Effector memory CD4-positive, alpha-beta T cell (primary cell): Measurements from ENCODE around the gene DUOXA2.

Experiments used
- DNase-seq, 3 donors: peaks; one replicate each; pipeline ENCODE4 v3.0.0-alpha.2; 2020
- H3K27ac ChIP-seq: 2 replicates; pipeline ENCODE4 v1.7.0; 2013; ENCODE audit warnings: mild to moderate bottlenecking, low read length, moderate library complexity; ENCODE audit not compliant: insufficient read depth, poor library complexity, severe bottlenecking
- H3K27me3 ChIP-seq: replicated peaks from 2 replicates; pipeline ENCODE4 v1.7.0; 2013; ENCODE audit warnings: mild to moderate bottlenecking, low read length; ENCODE audit not compliant: insufficient read depth, control insufficient read depth, poor library complexity, severe bottlenecking
- H3K36me3 ChIP-seq: 2 replicates; pipeline ENCODE4 v1.7.0; 2013; ENCODE audit warnings: mild to moderate bottlenecking, low read length, moderate library complexity; ENCODE audit not compliant: control insufficient read depth, insufficient read depth
- H3K4me1 ChIP-seq: 2 replicates; pipeline ENCODE4 v1.7.0; 2013; ENCODE audit warnings: low read length, mild to moderate bottlenecking; ENCODE audit not compliant: control insufficient read depth, insufficient read depth, poor library complexity, severe bottlenecking
- H3K4me3 ChIP-seq: 2 replicates; pipeline ENCODE4 v1.7.0; 2013; ENCODE audit warnings: low read length, low read depth, mild to moderate bottlenecking; ENCODE audit not compliant: insufficient read depth, poor library complexity, severe bottlenecking
- H3K9me3 ChIP-seq: 2 replicates; pipeline ENCODE4 v1.7.0; 2013; ENCODE audit warnings: mild to moderate bottlenecking, low read length, moderate library complexity; ENCODE audit not compliant: control insufficient read depth

Gene DUOXA2

GRCh38 chr15:45116482-45117307, 2.6 kb downstream of the DUOXA2 start:
- Histone ChIP-seq H3K36me3 (no peaks in the 10 kb centered on the region), H3K9me3 (no peaks in the 10 kb centered on the region), H3K4me3 (peak overlapping the region; percentile 13), H3K27ac (no peak overlapping the region), H3K4me1 (peaks cover 46% of the 10 kb centered on the region), H3K27me3 (peaks cover 58% of the 10 kb centered on the region)
- no peak for DNase-seq

- no peaks in the 10 kb centered on the region for H3K9me3 ChIP-seq
- peak overlapping the region; percentile 28 for H3K4me3 ChIP-seq
- no peaks in the 10 kb centered on the region for H3K36me3 ChIP-seq
- peaks cover 50% of the 10 kb centered on the region for H3K27me3 ChIP-seq
- no peak for DNase-seq
- peaks cover 39% of the 10 kb centered on the region for H3K4me1 ChIP-seq
- no peak overlapping the region for H3K27ac ChIP-seq
Observed at GRCh38 chr15:45117308-45118130, 3.4 kb downstream of the DUOXA2 start.

DNA sequence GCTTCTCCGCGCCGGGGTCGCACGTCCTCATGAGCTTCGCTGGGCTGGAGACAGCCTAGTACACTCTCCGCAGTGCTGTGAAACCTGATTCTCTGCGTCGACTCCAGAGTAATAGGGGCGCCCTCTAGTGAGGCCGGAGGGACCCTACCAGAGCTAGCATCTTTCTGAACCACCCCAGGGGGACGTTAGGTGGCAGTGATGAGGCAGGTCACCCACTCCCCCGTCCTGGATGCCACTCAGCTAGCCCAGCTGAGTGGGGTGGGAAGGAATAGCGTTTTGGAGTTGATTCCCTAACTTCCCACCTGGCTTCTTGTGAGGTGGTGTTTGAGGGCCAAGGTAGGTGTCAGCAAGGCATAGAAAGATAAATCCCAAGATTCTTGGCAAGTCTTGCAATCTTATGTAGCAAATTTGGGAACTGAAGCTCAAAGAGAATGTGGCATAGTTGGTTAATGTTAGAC, 4.0 kb downstream of the DUOXA2 start:
- Histone ChIP-seq H3K27ac (no peak overlapping the region), H3K9me3 (no peaks in the 10 kb centered on the region), H3K36me3 (no peaks in the 10 kb centered on the region), H3K4me1 (peaks cover 34% of the 10 kb centered on the region), H3K4me3 (peak overlapping the region; percentile 28), H3K27me3 (peaks cover 43% of the 10 kb centered on the region)
- DNase-seq: peak; percentile 46 to 66 (median 64)

- H3K4me1 ChIP-seq: peaks cover 30% of the 10 kb centered on the region
- peaks cover 36% of the 10 kb centered on the region for H3K27me3 ChIP-seq
- H3K27ac ChIP-seq: no peak overlapping the region
- H3K36me3 ChIP-seq: no peaks in the 10 kb centered on the region
- H3K9me3 ChIP-seq: no peaks in the 10 kb centered on the region
- DNase-seq: no peak
- no peak overlapping the region for H3K4me3 ChIP-seq
Observed at GRCh38 chr15:45118996-45119395, 4.9 kb downstream of the DUOXA2 start.

DNA sequence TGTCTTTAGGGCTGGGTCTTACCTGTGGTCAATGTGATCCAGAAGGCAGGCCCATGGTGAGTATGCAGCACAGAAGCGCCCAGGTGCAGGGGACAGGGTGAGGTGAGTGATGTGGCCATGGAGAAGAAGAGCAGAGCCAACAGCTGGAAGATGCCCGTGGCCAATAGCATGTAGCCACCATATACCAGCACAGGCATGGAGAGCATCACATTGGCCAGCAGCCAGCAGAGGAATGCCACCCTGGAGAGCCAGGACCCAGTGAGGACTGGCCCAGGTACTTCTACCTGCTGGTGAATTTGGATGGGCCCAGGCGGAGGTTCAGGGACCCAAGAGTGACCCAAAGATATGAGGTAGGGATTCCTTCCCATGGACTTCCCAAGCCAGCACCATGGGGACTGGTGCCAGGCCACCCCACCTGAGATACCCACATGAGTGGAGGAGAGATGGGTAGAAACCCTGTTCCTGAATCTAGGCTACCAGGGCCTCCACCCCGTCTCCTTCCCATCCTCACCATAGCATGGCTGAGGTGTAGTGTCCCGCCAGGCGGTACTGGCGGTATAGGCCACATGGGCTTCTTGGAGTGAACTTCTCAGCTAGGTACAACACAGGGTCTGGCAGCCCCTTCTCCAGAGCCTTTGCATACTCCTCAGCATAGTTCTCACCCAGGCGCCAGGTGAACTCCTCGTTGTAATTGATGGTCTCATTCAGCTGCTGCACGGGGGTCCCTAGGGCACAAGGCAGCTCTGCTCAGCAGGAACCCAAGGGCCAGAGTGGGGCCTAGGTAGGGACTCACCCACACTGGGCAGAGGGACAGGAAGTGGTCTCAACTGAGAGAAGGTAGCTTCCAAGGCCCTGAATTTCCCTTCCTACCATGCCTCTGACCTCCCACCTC, 6.2 kb downstream of the DUOXA2 start:
- no peaks in the 10 kb centered on the region for H3K36me3 ChIP-seq
- H3K27ac ChIP-seq: no peak overlapping the region
- DNase-seq: no peak
- H3K9me3 ChIP-seq: no peaks in the 10 kb centered on the region
- H3K27me3 ChIP-seq: peaks cover 29% of the 10 kb centered on the region
- H3K4me3 ChIP-seq: no peak overlapping the region
- H3K4me1 ChIP-seq: peaks cover 23% of the 10 kb centered on the region

DNA sequence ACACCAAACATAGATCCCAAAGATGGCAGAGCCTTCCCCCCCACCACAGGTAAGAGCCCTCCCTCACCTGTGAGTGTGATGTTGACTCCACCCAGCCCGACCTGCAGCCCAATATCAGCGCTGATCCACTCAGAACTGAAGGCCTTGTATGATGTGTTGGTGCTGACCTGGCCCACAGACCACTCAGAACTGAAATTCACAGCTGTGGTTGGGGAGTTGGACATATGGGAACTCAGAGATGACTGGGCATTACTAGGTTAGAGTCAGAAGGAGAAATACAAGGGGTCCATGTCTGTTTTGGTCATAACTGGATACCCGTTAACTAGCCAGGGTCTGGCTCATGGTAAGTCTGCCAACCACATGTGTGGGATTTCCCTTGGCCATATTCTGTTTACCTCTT, 6.9 kb downstream of the DUOXA2 start:
- Histone ChIP-seq H3K36me3 (no peaks in the 10 kb centered on the region), H3K27me3 (peaks cover 26% of the 10 kb centered on the region)
- DNase-seq: no peak

GRCh38 chr15:45121706-45122417, 7.7 kb downstream of the DUOXA2 start:
- Histone ChIP-seq H3K9me3 (no peaks in the 10 kb centered on the region), H3K27ac (no peak overlapping the region), H3K27me3 (peaks cover 19% of the 10 kb centered on the region), H3K36me3 (no peaks in the 10 kb centered on the region), H3K4me1 (peaks cover 13% of the 10 kb centered on the region), H3K4me3 (no peak overlapping the region)
- no peak for DNase-seq

More for the DNA sequence above, 6.9 kb downstream of the DUOXA2 start:
- no peak overlapping the region for H3K27ac ChIP-seq
- peaks cover 22% of the 10 kb centered on the region for H3K4me1 ChIP-seq
- no peak overlapping the region for H3K4me3 ChIP-seq
- H3K9me3 ChIP-seq: no peaks in the 10 kb centered on the region

- no peak overlapping the region for H3K27ac ChIP-seq
- H3K4me3 ChIP-seq: no peak overlapping the region
- no peaks in the 10 kb centered on the region for H3K9me3 ChIP-seq
- peaks cover 6% of the 10 kb centered on the region for H3K4me1 ChIP-seq
- peaks cover 10% of the 10 kb centered on the region for H3K27me3 ChIP-seq
- no peak for DNase-seq
- H3K36me3 ChIP-seq: no peaks in the 10 kb centered on the region
Observed at GRCh38 chr15:45122719-45123118, 8.6 kb downstream of the DUOXA2 start.

GRCh38 chr15:45123397-45123796, 9.3 kb downstream of the DUOXA2 start:
- DNase-seq: no peak
- H3K36me3 ChIP-seq: no peaks in the 10 kb centered on the region
- no peaks in the 10 kb centered on the region for H3K4me1 ChIP-seq
- H3K4me3 ChIP-seq: no peak overlapping the region
- no peak overlapping the region for H3K27ac ChIP-seq
- H3K27me3 ChIP-seq: peaks cover 10% of the 10 kb centered on the region
- H3K9me3 ChIP-seq: no peaks in the 10 kb centered on the region
